H1 (cell line): ENCODE measurements around the gene RASGEF1C. TPM values are rescaled to one million over a fixed set of nuclear protein-coding genes. Genes with fewer than 3 reads are reported as not detected.

Experiments
- NRF1 ChIP-seq: IDR thresholded peaks from 2 replicates; pipeline ENCODE4 v1.6.1; 2011; ENCODE audit warnings: mild to moderate bottlenecking, low read depth, low read length, improper control_type of control experiment
- polyA plus RNA-seq, 7 experiments: library from polyadenylated mRNA; depleted of rRNA in 3 of 7; stranded (reverse) in 5 of 7; unstranded in 2 of 7; fragments of >200 nt in 5 of 7; fragments of 200-250 nt in 2 of 7; gene quantifications; 1 replicate in 5 of 7; 2 replicates in 1 of 7; 4 replicates in 1 of 7; pipeline versions ENCODE4 v1.2.1 to v1.2.3, GENCODE V29; 2011 to 2013; ENCODE audit warnings: missing spikeins in 2 of 7, mixed read lengths in 2 of 7
- total RNA-seq: library from RNA; stranded (reverse); fragmentation: NEBNext Ultra II Directional; extraction: Animal tissue kit (Norgen Biotek cat#: 25700); gene quantifications from 2 replicates; pipeline ENCODE4 v1.2.1, GENCODE V29; 2021

RASGEF1C gene
- total and polyA plus RNA-seq, 2 of the 8 experiments (the other 6 are each of a cell fraction or from before 2014, with no cell fraction given): 0.26 to 0.61 TPM

- no peak for TF ChIP-seq NRF1
Measured at GRCh38 chr5:180053061-180053602, 155.9 kb downstream of the RASGEF1C start (continued).
